Tibial artery (tissue), 4 donors: ENCODE results near the gene CAPN14.

ENCODE experiments used
- DNase-seq, 2 donors: peaks; one replicate each; pipeline ENCODE4 v3.0.0-alpha.2; 2019
- H3K27ac ChIP-seq, 2 donors: fragments of 200-600 bp; sonication (generic) in 1 of 2; 1 replicate in 1 of 2; 2 replicates in 1 of 2; pipeline ENCODE4 v1.5.1; 2018 to 2019; ENCODE audit warnings: mild to moderate bottlenecking in 1 of 2
- H3K27me3 ChIP-seq, 2 donors: fragments of 200-600 bp; sonication (generic) in 1 of 2; one replicate each; pipeline versions ENCODE4 v1.5.1 to v1.6.0; 2016 to 2019
- H3K36me3 ChIP-seq, 3 donors: fragments of 200-600 bp; sonication (generic) in 2 of 3; one replicate each; pipeline ENCODE4 v1.5.1; 2016 to 2019; ENCODE audit warnings: mild to moderate bottlenecking in 2 of 3
- H3K4me1 ChIP-seq, 4 donors: fragments of 200-600 bp; sonication (generic) in 2 of 4; 1 replicate in 3 of 4; 2 replicates in 1 of 4; pipeline ENCODE4 v1.5.1; 2016 to 2019
- H3K4me3 ChIP-seq, 2 donors: fragments of 200-600 bp; sonication (generic) in 1 of 2; 1 replicate in 1 of 2; 2 replicates in 1 of 2; pipeline ENCODE4 v1.5.1; 2018 to 2019; ENCODE audit warnings: mild to moderate bottlenecking in 2 of 2
- H3K9me3 ChIP-seq, 3 donors: fragments of 200-600 bp; sonication (generic) in 1 of 3; one replicate each; pipeline ENCODE4 v1.5.1; 2016 to 2019
- intact Hi-C: fragments of 100-400 bp; cut with DNase I; formaldehyde crosslinking; loops from one replicate; pipeline ENCODE4 v1.15.0; 2023; ENCODE audit warnings: low total_unique reads
- TF ChIP-seq, protein P1 (sequence below), 2 experiments: fragments of 200-600 bp in 1 of 2; fragments of 450-650 bp in 1 of 2; IDR thresholded peaks; one replicate each; pipeline ENCODE4 v1.5.1; 2017 to 2019; ENCODE audit warnings: antibody characterized with exemption in 2 of 2, mild to moderate bottlenecking in 1 of 2, moderate library complexity in 1 of 2

Gene CAPN14

DNA sequence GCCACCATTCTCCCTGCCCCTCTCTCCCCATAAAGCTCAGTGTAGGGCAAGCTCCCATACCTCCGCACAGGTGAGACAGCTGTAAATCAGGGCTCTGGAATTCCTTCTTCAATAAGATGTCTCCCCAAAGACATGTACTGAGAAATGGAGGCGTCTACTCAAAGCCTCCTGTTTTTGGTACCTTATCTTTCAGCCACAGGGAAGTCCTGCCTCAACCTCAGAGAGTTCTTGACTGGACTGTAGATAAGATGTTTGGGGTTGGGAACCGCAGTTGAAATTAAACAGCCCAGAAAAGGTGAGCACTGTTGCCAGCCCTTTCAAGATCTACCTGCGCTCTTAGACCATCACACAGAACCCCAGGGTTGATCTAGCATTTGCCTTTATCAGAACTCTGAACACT, 77.6 kb downstream of the CAPN14 start:
- intact Hi-C loops, result loop anchor here (10.0 kb wide), 1 partner anchor 195 kb away; no protein-coding TSS in a partner anchor

GRCh38 chr2:31138037-31138962, 79.0 kb downstream of the CAPN14 start, which contains the start of gene GALNT14:
TSS of gene GALNT14 (minus strand) at chr2:31138440. CDS start at chr2:31138086, 354 bp downstream.
- intact Hi-C loops, result no loop called here
- Histone ChIP-seq H3K4me1 (peaks cover 3 to 22% (median 18%) of the 10 kb centered on the region in 4 donors), H3K27me3 (peaks cover 0 to 37% of the 10 kb centered on the region in 2 donors), H3K27ac (no peak within 1 kb of the TSS), H3K9me3 (no peaks in the 10 kb centered on the region), H3K4me3 (peak within 1 kb of the TSS; percentile 54 to 57), H3K36me3 (no peaks in the 10 kb centered on the region)
- peak; percentile 27 to 68 for DNase-seq
- TF ChIP-seq, protein P1, sequence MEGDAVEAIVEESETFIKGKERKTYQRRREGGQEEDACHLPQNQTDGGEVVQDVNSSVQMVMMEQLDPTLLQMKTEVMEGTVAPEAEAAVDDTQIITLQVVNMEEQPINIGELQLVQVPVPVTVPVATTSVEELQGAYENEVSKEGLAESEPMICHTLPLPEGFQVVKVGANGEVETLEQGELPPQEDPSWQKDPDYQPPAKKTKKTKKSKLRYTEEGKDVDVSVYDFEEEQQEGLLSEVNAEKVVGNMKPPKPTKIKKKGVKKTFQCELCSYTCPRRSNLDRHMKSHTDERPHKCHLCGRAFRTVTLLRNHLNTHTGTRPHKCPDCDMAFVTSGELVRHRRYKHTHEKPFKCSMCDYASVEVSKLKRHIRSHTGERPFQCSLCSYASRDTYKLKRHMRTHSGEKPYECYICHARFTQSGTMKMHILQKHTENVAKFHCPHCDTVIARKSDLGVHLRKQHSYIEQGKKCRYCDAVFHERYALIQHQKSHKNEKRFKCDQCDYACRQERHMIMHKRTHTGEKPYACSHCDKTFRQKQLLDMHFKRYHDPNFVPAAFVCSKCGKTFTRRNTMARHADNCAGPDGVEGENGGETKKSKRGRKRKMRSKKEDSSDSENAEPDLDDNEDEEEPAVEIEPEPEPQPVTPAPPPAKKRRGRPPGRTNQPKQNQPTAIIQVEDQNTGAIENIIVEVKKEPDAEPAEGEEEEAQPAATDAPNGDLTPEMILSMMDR (IDR thresholded peaks at IDR 0.05), result peak; percentile 41 to 43

More for the DNA sequence above, 77.6 kb downstream of the CAPN14 start:
- DNase-seq, result no peak
- Histone ChIP-seq H3K36me3 (no peaks in the 10 kb centered on the region), H3K4me3 (no peak overlapping the region), H3K27ac (no peak overlapping the region), H3K27me3 (peaks cover 0 to 30% of the 10 kb centered on the region in 2 donors), H3K4me1 (peaks cover 3 to 22% (median 18%) of the 10 kb centered on the region in 4 donors), H3K9me3 (no peaks in the 10 kb centered on the region)
- TF ChIP-seq, protein P1 (IDR thresholded peaks at IDR 0.05), result no peak

GRCh38 chr2:31137211-31138036, 79.9 kb downstream of the CAPN14 start:
- Histone ChIP-seq H3K4me1 (peaks cover 3 to 22% (median 18%) of the 10 kb centered on the region in 4 donors), H3K36me3 (no peaks in the 10 kb centered on the region), H3K9me3 (no peaks in the 10 kb centered on the region), H3K4me3 (peak overlapping the region; percentile 54 to 57), H3K27ac (no peak overlapping the region), H3K27me3 (peaks cover 0 to 37% of the 10 kb centered on the region in 2 donors)
- DNase-seq, result no peak
- TF ChIP-seq, protein P1 (IDR thresholded peaks at IDR 0.05), result no peak
- intact Hi-C loops, result no loop called here

DNA sequence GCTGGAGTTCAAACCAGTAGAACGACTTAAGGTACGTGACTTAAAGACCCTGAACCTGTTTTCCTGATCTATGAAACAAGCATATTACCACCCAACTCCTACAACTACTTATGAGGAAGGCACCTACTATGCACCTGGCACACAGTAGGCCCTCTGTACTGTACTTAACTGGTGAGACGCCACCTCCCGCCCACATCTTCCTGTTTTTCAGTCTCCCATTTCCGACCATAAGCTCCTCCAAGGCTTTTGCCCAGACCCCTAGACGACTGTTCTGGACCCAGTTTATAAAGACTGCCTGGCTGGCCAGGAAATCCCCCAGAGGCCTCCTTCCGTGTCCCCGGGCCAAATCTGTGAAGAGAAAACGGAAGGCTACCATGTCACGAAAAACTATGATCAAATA, 80.6 kb downstream of the CAPN14 start:
- Histone ChIP-seq H3K36me3 (no peaks in the 10 kb centered on the region), H3K27me3 (peaks cover 0 to 39% of the 10 kb centered on the region in 2 donors), H3K9me3 (no peaks in the 10 kb centered on the region), H3K27ac (no peak overlapping the region), H3K4me1 (peaks cover 3 to 22% (median 18%) of the 10 kb centered on the region in 4 donors), H3K4me3 (no peak overlapping the region)
- intact Hi-C loops, result no loop called here
- no peak for DNase-seq
- TF ChIP-seq, protein P1 (IDR thresholded peaks at IDR 0.05), result no peak

DNA sequence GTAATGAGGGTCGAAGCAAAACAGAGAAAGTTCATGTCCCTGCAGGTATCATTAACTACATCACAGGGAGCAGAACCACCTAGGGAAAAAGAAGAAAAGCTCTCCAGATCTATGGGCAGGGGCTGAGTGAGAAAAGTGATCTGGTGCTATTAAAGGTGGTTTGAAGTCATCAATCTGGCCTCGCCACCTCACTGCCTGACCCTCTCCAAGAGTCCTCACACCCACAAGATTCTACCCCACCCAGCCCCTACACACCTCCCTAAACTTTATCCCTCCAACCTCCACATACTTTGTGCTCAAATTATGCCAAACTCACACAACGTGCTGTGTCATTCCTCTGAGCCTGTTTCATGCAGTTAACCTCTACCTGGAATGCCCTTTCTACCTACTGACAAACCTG, 81.3 kb downstream of the CAPN14 start:
- H3K36me3 ChIP-seq, result no peaks in the 10 kb centered on the region
- no peaks in the 10 kb centered on the region for H3K9me3 ChIP-seq
- H3K4me1 ChIP-seq, result peaks cover 3 to 22% (median 18%) of the 10 kb centered on the region in 4 donors
- H3K4me3 ChIP-seq, result no peak overlapping the region
- peaks cover 0 to 46% of the 10 kb centered on the region in 2 donors for H3K27me3 ChIP-seq
- TF ChIP-seq, protein P1 (IDR thresholded peaks at IDR 0.05), result no peak
- intact Hi-C loops, result no loop called here
- H3K27ac ChIP-seq, result no peak overlapping the region
- DNase-seq, result no peak
